ENCODE results near the gene RTN4IP1.
"Not testable (repeated sequence)": the region's sequence is repeated elsewhere in the genome, so short reads cannot be mapped to it uniquely, and the experiment has no call there.

Gene RTN4IP1

GRCh38 chr6:106600329-106600728 is 29.0 kb downstream of the RTN4IP1 start:
- H3K36me3 ChIP-seq (ENCODE audit: control insufficient read depth, insufficient read depth, low read length), result peaks cover 3% of the 10 kb centered on the region

GRCh38 chr6:106599440-106599839 is 29.9 kb downstream of the RTN4IP1 start:
- no peak for DNase-seq (ENCODE audit: extremely low read depth, insufficient read length)
- H3K4me3 ChIP-seq (replicated peaks; ENCODE audit: low read depth, low read length), result no peak overlapping the region
- TF ChIP-seq CTCF (IDR thresholded peaks at IDR 0.05; ENCODE audit: insufficient read depth, low read length, poor library complexity, severe bottlenecking), result no peak
- no peaks in the 10 kb centered on the region for H3K36me3 ChIP-seq (ENCODE audit: control insufficient read depth, insufficient read depth, low read length)
- no peaks in the 10 kb centered on the region for H3K27me3 ChIP-seq (replicated peaks; ENCODE audit: control insufficient read depth, insufficient read depth, low read length)

More at GRCh38 chr6:106600329-106600728, 29.0 kb downstream of the RTN4IP1 start:
- H3K27me3 ChIP-seq (replicated peaks; ENCODE audit: control insufficient read depth, insufficient read depth, low read length), result no peaks in the 10 kb centered on the region
- H3K4me3 ChIP-seq (replicated peaks; ENCODE audit: low read depth, low read length), result no peak overlapping the region
- DNase-seq (ENCODE audit: extremely low read depth, insufficient read length), result no peak
- no peak for TF ChIP-seq CTCF (IDR thresholded peaks at IDR 0.05; ENCODE audit: insufficient read depth, low read length, poor library complexity, severe bottlenecking)

GRCh38 chr6:106591111-106591825 is 38.0 kb downstream of the RTN4IP1 start:
- Histone ChIP-seq H3K4me3 (replicated peaks; ENCODE audit: low read depth, low read length) (no peak overlapping the region), H3K36me3 (ENCODE audit: control insufficient read depth, insufficient read depth, low read length) (peaks cover 2% of the 10 kb centered on the region; the same call in 1 of the 2 replicates), H3K27me3 (replicated peaks; ENCODE audit: control insufficient read depth, insufficient read depth, low read length) (no peaks in the 10 kb centered on the region)
- TF ChIP-seq CTCF (IDR thresholded peaks at IDR 0.05; ENCODE audit: insufficient read depth, low read length, poor library complexity, severe bottlenecking), result no peak
- DNase-seq (ENCODE audit: extremely low read depth, insufficient read length), result no peak

GRCh38 chr6:106588937-106589336 is 40.4 kb downstream of the RTN4IP1 start:
- H3K4me3 ChIP-seq (replicated peaks; ENCODE audit: low read depth, low read length); DNase-seq (ENCODE audit: extremely low read depth, insufficient read length); H3K36me3 ChIP-seq (ENCODE audit: control insufficient read depth, insufficient read depth, low read length); H3K27me3 ChIP-seq (replicated peaks; ENCODE audit: control insufficient read depth, insufficient read depth, low read length): not testable (repeated sequence)

GRCh38 chr6:106586815-106587415 is 42.4 kb downstream of the RTN4IP1 start:
- no peak for TF ChIP-seq CTCF (IDR thresholded peaks at IDR 0.05; ENCODE audit: insufficient read depth, low read length, poor library complexity, severe bottlenecking)
- DNase-seq (ENCODE audit: extremely low read depth, insufficient read length), result no peak
- H3K36me3 ChIP-seq (ENCODE audit: control insufficient read depth, insufficient read depth, low read length), result peaks cover 2% of the 10 kb centered on the region
- H3K27me3 ChIP-seq (replicated peaks; ENCODE audit: control insufficient read depth, insufficient read depth, low read length), result no peaks in the 10 kb centered on the region
- no peak overlapping the region for H3K4me3 ChIP-seq (replicated peaks; ENCODE audit: low read depth, low read length)

- TF ChIP-seq CTCF (IDR thresholded peaks at IDR 0.05; ENCODE audit: insufficient read depth, low read length, poor library complexity, severe bottlenecking), result no peak
- Histone ChIP-seq H3K36me3 (ENCODE audit: control insufficient read depth, insufficient read depth, low read length) (no peaks in the 10 kb centered on the region; the same call in none of the 2 replicates), H3K4me3 (replicated peaks; ENCODE audit: low read depth, low read length) (no peak overlapping the region), H3K27me3 (replicated peaks; ENCODE audit: control insufficient read depth, insufficient read depth, low read length) (no peaks in the 10 kb centered on the region)
- no peak for DNase-seq (ENCODE audit: extremely low read depth, insufficient read length)
Measured at GRCh38 chr6:106581468-106581867, 47.8 kb downstream of the RTN4IP1 start.

Data from GM06990 (cell line).